Posterior vena cava (tissue), 2 donors: Measurements from ENCODE around the gene GNAS. TPM values are rescaled to one million over a fixed set of nuclear protein-coding genes. Genes with fewer than 3 reads are reported as not detected.
"Not testable (repeated sequence)": the region's sequence is repeated elsewhere in the genome, so short reads cannot be mapped to it uniquely, and the experiment has no call there.

Source experiments
- DNase-seq: peaks from one replicate; pipeline ENCODE4 v3.0.0-alpha.2; 2020; ENCODE audit warnings: low spot score
- intact Hi-C, 2 donors: fragments of 100-400 bp; cut with DNase I; formaldehyde crosslinking; loops; one replicate each; pipeline versions ENCODE4 v1.14.1 to v1.14.2; 2022 to 2023
- total RNA-seq, 2 donors: library from RNA; stranded (reverse); fragmentation: NEBNext Ultra II Directional; extraction: Animal tissue kit (Norgen Biotek cat#: 25700); gene quantifications; one replicate each; pipeline ENCODE4 v1.2.1, GENCODE V29; 2021
- donor health status: DM: yes; HTN: yes; CAD: no.
- donor health status: DM: yes; HTN: yes; CAD: no.

Gene GNAS
- total RNA-seq, 2 donors from 2014 or later, result 651 to 700 TPM

DNA sequence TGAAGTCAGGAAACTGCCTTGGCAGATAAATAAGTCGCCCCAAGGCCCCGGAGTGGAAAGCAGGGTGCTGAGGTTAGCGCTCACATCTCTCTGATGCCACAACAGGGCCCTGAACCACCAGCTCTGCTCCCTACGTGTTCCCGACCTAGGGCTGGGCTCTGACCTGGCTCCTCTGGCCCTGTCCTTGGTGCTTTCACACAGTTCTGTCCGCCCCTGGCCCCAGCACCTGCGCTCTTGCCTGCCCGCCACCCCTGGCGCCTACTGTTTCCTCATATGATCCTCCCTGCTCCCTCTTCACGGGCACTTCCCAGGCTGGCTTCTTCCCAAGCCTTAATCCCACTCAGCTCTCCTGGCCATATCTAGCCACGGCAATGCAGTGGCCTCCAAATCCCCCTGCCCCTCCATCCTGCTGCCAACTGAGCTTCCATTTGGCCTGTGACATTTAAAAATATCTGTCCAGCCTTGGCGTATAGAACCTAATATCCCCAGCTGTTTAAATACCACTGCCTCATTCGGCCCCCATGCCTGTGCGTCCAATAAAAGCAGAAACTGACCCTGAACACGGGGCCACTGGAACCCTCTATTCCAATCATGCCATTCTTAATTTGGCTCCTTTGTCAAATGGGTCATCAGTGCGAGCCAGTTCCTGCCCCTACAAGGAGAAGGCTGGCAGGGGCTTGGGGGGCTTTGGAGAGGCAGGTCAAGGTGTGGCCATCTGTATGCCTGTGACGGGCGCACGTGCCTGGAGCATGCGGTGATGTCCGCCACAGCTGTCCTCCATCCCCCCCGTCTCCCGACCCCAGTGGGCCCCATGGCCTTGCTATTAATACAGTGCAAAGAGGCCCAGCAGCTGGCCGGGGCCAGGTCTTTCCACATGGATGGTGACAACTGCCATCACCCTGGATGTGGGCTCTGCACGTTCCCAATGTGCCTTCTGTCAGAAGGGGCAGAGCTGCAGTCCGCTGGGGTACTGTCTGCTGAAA, 29.5 kb upstream of the GNAS start:
- intact Hi-C loops, result no loop called here
- peak; percentile 55 for DNase-seq

DNA sequence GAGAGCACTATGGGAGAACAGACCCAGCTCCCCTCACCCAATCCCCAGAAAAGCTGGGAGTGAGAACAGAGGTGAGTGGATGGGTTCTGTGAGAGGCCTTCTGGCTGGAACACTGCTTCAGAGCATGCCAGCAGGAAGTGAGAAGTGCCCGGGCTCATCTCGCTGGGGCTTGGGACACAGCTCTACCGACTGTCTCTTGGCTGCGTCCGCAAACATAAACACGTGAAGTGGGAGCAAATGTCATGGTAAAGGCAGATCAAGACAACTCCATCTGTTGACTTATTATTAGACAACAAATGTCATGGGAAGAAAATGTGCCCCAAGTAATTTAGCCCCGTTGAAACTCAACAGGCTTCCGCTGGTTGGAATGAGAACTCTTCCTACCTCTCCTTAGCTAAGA, 27.7 kb upstream of the GNAS start:
- intact Hi-C loops, result loop anchor here in 1 of 2 donors (5.0 kb wide), 1 partner anchor 1593 kb away; no protein-coding TSS in a partner anchor
- peak; percentile 40 for DNase-seq

DNA sequence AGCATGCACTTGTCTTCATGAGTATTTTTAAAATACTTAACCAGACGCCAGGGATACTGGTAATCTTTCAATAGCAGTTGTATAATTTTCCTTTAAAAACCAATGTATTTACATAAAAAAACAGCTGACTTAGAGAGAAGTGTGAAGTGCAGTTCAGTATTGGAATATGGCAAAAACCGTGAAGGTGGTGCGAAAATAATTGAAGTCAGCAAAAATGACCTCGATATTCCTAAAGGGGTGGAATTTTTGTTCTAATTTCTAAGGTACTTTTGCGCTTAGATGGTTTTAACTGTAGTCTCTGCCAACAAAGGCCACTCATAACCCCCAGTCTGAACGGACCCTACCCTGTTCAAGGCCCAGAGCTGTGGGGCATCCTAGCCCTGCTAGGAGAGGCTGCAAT, 27.1 kb upstream of the GNAS start:
- DNase-seq, result no peak

DNA sequence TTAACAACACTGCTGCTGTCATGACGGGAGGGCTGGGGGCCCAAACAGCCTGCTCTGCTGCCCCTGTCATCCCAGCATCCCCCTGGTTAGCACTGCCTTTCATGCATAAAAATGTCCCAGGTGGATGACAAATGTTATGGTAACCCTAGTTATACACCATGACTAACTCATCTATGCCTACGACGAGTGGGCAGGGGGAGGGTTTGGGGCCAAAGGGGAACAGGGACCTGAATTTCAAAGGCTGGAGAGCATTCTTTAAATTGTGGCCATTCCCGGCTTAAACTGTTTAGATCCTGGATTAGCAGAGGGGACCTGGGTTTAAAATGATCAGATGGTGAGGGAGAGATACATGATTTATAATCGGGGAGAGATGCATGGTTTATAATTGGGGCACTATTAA, 26.2 kb upstream of the GNAS start:
- peak; percentile 42 for DNase-seq
- intact Hi-C loops, result loop anchor here in 1 of 2 donors (5.0 kb wide), 1 partner anchor 1594 kb away; no protein-coding TSS in a partner anchor

More for the DNA sequence above, 27.1 kb upstream of the GNAS start:
- intact Hi-C loops, result loop anchor here in 1 of 2 donors (5.0 kb wide), 1 partner anchor 1593 kb away; no protein-coding TSS in a partner anchor

DNA sequence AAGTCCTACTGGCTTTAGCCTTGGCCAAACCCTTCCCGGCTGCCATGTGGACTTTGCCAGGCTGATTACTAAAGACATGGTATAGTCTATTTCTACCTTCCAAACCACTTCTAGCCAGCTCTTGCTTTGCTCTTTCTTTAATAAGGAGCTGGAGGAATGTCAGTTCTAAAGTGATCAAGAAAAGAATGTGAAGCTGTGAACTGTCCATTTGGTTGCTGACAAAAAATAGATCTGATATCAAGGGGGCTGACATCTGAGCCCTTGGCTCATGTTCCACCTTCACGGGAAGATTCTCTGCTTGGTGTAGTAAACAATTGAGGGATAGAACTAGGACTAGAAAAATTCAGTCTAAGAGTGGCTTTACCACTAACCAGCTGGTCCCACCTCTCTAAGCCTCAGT, 24.4 kb upstream of the GNAS start:
- intact Hi-C loops, result loop anchor here in 1 of 2 donors (5.0 kb wide), 1 partner anchor 1596 kb away; no protein-coding TSS in a partner anchor
- peak; percentile 29 for DNase-seq

DNA sequence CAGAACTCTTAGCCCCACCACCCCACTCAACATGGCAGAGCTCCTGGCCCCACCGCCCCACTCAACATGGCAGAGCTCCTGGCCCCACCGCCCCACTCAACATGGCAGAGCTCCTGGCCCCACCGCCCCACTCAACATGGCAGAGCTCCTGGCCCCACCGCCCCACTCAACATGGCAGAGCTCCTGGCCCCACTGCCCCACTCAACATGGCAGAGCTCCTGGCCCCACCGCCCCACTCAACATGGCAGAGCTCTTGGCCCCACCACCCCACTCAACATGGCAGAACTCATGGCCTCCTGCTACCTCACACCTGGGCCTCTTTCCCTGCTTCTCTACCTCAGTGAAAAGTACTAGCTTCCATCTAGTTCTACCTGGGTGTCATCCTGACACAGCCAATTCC, 23.7 kb upstream of the GNAS start:
- not testable (repeated sequence) for DNase-seq
- intact Hi-C loops, result loop anchor here in 1 of 2 donors (5.0 kb wide), 1 partner anchor 1597 kb away; no protein-coding TSS in a partner anchor

DNA sequence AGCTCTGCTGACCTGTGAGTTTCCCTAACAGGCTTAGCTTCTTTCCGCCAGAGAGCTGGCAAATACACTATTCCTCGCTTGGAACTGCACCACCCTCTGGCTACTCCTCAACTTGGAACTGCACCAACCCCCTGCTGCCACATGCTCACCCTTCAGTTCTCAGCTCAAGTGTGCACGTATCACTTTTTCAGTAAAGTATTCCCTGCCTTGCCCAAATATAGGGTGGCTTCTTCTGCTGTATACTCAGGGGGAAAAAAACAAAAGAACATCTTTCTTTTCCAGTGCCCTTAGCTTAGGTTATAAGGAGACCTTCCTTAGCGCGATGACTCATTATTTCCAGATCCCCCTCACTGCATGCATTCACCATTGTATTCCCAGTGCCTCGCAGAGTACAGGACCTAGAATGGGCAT, 23.0 kb upstream of the GNAS start:
- no peak for DNase-seq
- intact Hi-C loops, result loop anchor here in 1 of 2 donors (5.0 kb wide), 1 partner anchor 1597 kb away; no protein-coding TSS in a partner anchor

DNA sequence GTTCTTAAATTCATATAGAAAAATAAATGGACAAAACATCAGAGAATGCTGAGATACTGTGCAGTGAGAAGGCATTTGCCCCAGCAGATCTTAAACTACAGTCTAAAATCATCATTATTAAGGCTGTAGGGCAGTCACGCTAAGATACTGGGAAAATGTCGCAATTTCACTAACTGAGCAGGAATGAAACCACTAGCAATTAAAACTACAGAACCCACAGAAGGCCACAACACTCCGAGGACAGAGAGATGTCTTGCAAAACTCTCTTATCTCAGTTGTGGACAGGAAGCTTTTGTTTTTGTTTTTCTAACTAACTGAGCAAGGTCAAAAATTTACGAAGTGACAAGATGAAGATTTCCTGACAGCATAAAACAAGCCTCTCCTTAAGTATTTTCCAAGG, 20.1 kb upstream of the GNAS start:
- intact Hi-C loops, result no loop called here
- no peak for DNase-seq

DNA sequence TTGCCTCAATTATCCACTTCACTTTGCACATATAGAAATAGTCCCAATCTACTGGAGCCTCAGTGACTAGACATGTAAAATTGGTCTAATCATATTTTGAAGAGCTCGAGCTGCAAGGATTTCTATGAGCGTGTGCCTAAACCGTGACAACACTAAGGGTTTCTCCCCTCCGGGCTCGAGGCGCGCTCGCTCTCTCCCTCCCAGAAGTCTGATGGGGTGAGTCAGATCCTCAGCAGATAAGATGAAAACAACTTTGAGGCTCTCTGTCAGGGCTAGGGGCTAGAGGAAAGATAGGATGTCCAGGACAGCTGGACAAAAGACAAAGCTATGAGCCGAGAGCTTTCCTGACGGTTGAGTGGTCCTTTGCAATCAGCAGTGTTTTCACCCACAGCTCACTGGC, 18.6 kb upstream of the GNAS start:
- intact Hi-C loops, result no loop called here
- no peak for DNase-seq

DNA sequence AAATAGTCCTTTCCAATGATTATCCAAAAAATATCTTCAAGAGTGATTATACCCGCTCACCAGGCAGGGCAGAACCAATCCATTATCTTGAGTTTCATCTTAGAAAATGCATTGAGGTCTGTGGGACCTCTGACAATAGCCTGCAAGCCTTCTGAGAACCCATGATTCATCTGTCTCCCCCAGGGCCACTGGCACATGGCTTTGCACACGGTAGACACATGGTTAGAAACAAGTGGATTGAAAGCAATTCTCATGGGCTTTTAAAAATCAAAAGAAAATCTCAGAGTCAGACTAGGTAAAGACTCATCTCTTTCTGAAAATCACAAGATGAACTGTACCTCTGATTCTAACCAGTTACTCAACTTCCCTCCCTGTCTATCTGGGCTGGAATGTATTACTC, 17.3 kb upstream of the GNAS start:
- DNase-seq, result no peak
- intact Hi-C loops, result no loop called here

DNA sequence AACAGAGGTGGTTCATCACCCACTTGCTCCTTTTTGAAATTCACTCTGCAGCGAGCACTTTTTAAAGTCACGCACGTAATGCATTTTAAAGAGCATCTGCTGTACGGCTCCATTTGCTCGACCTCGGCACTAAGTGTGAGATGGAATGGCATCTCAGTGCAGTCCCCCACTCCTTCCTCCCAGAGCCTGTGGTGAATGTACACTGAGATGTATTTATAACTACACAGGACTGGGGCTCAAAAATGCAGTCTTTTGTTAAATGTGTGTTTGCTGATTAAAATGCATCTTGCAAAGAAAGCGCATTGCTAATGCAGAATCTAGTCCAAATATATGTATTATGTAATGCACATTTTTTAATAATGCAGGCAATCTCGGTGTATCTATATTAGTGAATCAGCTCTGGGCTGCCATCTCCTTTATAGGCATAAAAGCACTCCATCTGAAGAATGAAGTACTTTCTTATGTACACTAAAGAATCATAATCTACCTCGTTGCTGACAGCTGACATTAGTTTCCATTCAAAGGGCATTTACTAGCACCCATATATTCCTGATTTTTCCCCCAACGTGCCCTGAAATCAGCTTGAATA, 15.8 kb upstream of the GNAS start:
- DNase-seq, result no peak
- intact Hi-C loops, result no loop called here

DNA sequence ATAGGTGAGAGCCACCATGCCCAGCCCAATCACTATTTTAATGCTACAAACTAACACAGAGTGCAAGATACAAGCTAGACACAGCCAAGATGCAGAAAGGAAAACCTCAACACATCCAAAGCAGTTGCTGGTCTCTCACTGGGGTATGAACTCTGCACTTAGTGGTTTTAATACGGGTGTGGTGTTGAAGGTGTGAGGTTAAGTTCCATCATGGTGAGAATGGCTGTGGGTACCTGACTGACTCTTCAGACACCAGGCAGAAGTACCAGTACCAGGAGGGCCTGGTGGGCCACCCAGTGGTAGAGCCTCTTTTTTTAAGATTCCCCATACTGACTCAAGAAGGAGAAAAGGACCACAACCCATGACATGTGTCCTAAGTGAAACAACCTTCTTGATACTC, 14.8 kb upstream of the GNAS start:
- DNase-seq, result no peak
- intact Hi-C loops, result no loop called here

DNA sequence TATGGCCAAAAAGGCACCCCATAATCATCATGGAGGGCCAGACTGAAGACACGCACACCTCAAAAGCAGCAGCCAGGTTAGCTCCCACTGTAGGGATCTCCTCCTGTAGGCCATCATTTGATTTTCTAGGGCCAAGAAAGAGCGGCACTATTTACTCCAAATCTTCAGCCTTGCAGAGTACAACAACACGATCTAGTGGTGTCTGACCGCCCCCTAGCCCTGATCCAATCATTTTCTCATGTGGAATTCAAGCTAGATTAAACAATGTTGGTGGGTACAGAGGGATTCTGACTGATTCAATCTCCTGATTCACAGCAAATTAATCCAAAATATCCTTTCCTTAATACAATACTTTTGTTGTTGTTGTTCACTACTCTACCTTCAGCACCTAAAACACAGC, 14.3 kb upstream of the GNAS start:
- intact Hi-C loops, result no loop called here
- DNase-seq, result no peak

DNA sequence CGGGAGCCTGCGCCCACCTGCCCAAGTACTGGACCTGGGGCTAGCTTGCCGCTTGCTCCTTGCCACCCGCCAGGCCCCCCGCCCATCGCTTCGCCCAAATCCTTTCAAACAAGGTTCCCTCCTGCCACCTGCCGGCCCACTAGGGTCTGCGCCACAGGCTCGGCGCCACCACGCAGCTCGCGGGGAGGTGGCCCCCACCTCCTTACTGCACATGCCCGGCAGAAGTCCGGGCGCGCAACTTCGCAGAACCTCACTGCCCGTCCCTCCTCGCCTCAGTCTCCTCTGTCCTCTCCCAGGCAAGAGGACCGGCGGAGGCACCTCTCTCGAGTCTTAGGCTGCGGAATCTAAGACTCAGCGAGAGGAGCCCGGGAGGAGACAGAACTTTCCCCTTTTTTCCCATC, 13.0 kb upstream of the GNAS start:
- DNase-seq, result no peak
- intact Hi-C loops, result no loop called here

DNA sequence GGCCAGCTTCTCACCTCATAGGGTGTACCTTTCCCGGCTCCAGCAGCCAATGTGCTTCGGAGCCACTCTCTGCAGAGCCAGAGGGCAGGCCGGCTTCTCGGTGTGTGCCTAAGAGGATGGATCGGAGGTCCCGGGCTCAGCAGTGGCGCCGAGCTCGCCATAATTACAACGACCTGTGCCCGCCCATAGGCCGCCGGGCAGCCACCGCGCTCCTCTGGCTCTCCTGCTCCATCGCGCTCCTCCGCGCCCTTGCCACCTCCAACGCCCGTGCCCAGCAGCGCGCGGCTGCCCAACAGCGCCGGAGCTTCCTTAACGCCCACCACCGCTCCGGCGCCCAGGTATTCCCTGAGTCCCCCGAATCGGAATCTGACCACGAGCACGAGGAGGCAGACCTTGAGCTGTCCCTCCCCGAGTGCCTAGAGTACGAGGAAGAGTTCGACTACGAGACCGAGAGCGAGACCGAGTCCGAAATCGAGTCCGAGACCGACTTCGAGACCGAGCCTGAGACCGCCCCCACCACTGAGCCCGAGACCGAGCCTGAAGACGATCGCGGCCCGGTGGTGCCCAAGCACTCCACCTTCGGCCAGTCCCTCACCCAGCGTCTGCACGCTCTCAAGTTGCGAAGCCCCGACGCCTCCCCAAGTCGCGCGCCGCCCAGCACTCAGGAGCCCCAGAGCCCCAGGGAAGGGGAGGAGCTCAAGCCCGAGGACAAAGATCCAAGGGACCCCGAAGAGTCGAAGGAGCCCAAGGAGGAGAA, 12.3 kb upstream of the GNAS start:
- intact Hi-C loops, result no loop called here

DNA sequence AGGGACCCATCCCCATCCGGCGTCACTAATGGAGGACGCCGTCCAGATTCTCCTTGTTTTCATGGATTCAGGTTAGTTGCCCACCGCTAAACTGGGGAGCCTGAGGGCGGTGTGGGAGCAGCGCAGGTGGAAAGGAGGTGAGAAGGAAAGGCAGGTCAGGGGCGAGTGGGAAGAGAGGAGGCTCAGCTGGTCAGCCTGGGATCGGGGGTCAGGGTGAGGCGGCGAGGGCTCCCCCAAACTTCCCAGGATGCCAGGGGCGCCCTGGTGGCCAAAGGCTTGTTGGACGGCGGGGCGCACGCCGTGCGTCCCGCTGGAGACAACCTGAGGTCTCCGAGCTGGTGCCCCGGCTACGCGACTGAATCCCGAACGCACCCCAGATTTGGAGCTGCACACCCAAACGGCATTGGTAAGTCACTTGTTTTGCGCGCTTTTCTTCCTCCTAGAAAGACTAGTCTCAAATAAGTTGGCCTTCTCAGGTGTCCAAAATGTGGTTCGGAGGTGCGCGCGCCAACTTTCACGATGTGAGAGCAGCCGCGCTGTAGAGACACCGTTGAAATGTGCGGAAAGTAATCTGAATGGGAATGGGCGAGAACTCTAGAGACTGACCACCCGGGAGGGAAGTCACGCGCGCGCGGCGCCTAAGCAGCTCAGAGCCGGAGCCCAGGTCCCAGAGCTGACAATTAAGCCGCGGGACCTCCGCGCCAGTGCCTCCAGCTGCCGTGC, 11.5 kb upstream of the GNAS start:
- intact Hi-C loops, result no loop called here
- DNase-seq, result no peak

More for the DNA sequence above, 12.3 kb upstream of the GNAS start:
- no peak for DNase-seq

DNA sequence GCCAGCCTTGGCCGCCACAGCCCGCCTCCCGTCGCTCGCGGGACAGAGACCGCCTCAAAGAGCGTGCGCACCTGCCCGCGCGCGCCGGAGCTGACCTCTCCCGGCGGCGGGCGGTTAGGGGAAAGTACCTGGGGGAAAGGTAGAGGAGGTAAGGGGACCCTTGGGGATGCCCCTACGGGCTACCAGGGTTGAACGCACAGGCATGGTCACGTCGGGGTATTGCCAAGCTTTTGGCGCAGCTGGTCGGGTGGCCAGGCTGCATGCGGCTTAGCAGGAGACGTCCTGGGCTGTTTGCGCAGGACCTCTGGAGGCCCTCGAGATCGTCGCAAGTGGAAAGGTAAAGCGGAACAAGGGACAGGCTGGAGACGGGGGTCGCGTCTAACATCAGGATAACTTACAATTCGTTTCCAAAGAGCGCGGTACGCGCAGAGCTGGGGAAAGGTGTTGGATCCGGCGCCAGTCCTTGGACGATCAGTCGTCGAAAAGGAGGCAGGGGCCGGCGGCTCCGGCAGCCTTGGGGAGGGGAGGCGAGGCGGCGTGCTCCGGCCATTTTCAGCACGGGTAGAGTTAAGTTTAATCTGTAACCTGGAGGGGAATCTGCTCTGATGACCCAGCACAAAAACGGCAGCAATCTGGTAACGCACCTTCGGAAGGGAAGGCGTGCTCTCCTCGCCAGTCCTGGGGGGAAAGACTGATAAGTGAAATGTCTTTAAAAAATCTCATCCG, 10.8 kb upstream of the GNAS start:
- DNase-seq, result no peak
- intact Hi-C loops, result no loop called here

DNA sequence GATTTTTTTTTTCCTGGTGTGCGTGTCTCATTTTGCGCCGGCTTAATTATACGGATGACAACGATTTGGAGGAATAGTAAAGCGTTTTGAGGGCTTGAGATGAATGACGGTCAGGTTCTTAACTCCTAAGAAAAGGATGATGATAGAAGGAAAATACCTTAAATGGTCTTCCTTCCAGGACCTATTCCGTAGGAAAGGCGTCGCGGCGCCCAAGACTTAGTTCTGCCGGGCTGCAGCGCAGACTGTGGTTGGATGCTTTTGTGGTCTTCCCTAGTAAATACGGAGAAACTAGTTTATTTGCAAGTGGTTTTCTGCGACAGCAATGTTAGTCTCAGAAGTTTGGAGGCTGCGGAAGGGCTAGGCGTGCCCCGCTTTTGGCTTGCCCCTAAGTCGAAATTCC, 10.2 kb upstream of the GNAS start:
- intact Hi-C loops, result no loop called here
- no peak for DNase-seq
